A549 (cell line): ENCODE measurements around the gene THY1.

Experiments used
- POLR2A ChIP-seq: IDR thresholded peaks from 2 replicates; pipeline ENCODE4 v1.6.1; 2012; ENCODE audit warnings: mild to moderate bottlenecking, low read length
- SMC3 ChIP-seq: fragments of >200 bp; sonication (Bioruptor Twin); formaldehyde crosslinking; IDR thresholded peaks from 3 replicates; pipeline ENCODE4 v1.6.1; 2018; ENCODE audit warnings: inconsistent platforms
- ZSCAN20 ChIP-seq: fragments of 250-450 bp; sonication (Bioruptor Pico); IDR thresholded peaks from 2 replicates; pipeline ENCODE4 v1.8.0; 2022; ENCODE audit warnings: mild to moderate bottlenecking, moderate library complexity
- TF ChIP-seq, protein P1 (sequence below): fragments of >200 bp; sonication (Bioruptor Twin); formaldehyde crosslinking; IDR thresholded peaks from 3 replicates; pipeline ENCODE4 v1.5.1; 2016
- TF ChIP-seq, protein P2 (sequence below): fragments of >200 bp; sonication (Bioruptor Twin); formaldehyde crosslinking; IDR thresholded peaks from 3 replicates; pipeline ENCODE4 v1.6.1; 2016

DNA sequence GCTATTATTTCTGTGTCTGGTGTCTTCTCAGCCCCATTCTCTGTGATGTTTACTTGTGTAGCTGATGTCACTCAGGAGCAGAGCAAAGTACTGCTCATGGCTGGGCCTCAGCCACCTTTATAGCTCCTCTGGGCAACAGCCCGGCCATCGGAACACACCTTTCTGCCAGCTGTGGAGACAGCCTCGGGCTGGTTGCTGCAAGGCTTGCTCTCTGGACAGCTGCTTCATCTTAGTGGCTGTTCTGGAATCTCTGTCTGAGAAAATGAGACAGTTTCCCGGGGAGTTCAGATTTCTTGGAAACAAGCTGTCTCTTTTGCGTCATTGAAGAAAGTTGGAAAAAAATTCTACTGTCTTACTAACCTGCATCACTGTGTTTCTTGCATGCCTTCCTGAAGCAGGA, 20.0 kb downstream of the THY1 start:
- TF ChIP-seq SMC3 (no peak), ZSCAN20 (CRISPR knock-in tag) (no peak), POLR2A (no peak)
- TF ChIP-seq, protein P1, sequence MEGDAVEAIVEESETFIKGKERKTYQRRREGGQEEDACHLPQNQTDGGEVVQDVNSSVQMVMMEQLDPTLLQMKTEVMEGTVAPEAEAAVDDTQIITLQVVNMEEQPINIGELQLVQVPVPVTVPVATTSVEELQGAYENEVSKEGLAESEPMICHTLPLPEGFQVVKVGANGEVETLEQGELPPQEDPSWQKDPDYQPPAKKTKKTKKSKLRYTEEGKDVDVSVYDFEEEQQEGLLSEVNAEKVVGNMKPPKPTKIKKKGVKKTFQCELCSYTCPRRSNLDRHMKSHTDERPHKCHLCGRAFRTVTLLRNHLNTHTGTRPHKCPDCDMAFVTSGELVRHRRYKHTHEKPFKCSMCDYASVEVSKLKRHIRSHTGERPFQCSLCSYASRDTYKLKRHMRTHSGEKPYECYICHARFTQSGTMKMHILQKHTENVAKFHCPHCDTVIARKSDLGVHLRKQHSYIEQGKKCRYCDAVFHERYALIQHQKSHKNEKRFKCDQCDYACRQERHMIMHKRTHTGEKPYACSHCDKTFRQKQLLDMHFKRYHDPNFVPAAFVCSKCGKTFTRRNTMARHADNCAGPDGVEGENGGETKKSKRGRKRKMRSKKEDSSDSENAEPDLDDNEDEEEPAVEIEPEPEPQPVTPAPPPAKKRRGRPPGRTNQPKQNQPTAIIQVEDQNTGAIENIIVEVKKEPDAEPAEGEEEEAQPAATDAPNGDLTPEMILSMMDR = no peak
- TF ChIP-seq, protein P2, sequence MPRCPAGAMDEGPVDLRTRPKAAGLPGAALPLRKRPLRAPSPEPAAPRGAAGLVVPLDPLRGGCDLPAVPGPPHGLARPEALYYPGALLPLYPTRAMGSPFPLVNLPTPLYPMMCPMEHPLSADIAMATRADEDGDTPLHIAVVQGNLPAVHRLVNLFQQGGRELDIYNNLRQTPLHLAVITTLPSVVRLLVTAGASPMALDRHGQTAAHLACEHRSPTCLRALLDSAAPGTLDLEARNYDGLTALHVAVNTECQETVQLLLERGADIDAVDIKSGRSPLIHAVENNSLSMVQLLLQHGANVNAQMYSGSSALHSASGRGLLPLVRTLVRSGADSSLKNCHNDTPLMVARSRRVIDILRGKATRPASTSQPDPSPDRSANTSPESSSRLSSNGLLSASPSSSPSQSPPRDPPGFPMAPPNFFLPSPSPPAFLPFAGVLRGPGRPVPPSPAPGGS = no peak
